Superior temporal gyrus (tissue), 1 donor: ENCODE data around the gene TRUB2.
A peak's percentile ranks its signal among the peaks of the same experiment; 100 is the strongest.

Source experiments
- DNase-seq: peaks from one replicate; pipeline ENCODE4 v3.0.0-alpha.2; 2016; ENCODE audit errors: extremely low spot score

The TRUB2 gene, protein sequence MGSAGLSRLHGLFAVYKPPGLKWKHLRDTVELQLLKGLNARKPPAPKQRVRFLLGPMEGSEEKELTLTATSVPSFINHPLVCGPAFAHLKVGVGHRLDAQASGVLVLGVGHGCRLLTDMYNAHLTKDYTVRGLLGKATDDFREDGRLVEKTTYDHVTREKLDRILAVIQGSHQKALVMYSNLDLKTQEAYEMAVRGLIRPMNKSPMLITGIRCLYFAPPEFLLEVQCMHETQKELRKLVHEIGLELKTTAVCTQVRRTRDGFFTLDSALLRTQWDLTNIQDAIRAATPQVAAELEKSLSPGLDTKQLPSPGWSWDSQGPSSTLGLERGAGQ

DNA sequence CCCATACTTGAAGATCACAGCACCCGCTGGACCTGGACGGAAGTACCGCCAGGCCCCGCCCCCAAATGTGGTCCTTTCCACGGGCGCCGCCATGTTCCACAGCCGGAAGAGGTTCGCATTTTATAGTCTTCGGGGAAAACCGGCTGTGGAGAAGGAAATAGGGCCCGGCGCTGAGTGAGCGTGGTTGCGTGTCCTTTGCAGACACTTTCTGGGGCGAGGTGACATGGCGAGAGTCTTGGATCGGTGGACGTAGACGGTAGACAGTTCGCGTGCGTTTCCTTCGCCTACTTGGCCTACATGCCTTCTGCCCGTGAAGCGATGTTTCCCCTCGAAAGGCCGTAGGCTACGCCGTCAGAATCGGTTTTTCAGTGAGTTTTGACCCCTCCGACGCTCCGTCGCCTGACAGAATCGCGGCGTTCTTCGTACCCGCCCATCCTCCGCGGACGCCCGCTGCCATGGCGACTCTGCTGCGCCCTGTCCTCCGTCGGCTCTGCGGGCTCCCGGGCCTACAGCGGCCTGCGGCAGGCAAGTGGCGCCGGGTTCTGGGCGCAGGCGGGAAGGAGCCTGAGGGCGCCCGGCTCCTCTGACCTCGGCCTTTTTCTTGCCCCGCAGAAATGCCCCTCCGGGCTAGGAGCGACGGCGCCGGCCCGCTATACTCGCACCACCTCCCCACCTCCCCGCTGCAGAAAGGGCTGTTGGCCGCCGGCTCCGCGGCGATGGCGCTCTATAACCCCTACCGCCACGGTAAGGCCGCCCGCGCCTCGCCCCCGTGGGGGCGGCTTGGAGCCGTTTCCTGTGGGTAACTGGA is at the start of gene TRUB2, which contains the start of gene COQ4:
TRUB2 (minus strand) TSS at position 44 of the 808 bp plus-strand sequence; CDS start at position 5, 39 bp downstream.
COQ4 (plus strand) TSS at position 436 of the 808 bp plus-strand sequence; CDS start at position 456, 20 bp downstream.
- peak; percentile 98 for DNase-seq

DNA sequence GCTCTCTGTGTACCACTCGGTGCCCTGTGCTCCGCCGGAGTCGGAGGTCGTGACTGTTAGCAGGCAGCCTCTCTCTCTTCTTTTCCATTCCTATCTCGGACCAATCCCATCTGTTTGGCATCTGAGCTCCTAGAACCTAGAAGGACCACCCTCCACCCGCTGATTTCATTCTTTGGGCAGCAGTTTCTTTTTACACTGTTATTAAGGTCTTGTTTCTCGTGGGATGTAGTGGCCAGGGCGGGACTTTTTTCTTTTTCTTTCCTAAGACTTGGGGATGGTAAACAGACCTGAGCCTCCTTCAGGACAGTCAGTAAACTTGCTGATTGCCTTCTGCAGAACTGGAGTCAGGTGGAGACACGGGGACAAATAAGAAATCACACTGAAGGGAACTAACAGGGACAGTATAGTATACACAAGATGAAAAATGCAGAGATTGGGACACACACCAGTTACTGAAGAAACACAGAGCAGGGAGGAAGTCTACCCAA is 49.4 kb upstream of the TRUB2 start:
- DNase-seq = no peak

DNA sequence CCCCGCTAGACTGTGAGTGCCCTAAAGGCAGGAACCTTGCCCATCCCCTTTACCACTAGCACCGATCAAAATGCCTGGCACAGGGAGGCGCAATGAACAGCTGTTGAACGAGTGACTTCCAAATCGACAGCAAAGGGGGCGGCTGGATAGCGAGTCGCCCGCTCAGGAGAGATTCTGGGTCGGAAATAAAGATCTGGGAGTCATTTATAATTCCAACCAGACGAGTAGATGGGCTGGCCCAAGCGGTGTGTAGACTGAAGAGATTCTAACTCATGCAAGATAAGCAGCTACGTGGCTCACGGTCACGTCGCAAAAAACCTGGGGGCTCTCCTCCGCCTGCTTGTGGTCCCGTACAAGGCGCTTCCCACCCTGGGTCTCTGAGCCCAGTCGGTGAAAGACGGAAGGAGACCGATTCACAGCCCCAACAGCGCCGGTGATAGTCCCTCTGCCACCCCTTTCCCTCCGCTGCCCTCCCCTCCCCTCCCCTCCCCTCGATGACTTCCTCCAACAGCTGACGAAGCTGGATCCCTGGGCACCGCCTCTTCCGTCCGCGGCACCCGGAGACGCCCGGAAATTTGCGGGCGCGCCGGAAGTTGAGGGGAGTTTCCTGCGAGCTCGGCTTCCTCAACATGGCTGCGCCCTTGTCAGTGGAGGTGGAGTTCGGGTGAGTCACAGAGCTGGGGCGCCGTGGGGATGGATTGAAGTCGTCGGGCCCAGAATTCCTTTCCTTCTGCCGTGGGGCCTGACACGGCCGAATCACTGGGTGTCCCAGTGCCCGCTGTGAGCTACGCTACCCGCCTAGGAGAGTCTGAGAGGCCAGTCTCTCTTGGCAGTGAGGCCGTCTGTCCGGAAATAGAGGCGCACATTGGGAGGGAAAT is 48.7 kb upstream of the TRUB2 start, which contains the start of gene URM1:
URM1 (plus strand) TSS at position 623 of the 878 bp plus-strand sequence; CDS start at position 630, 7 bp downstream.
- peak; percentile 98 for DNase-seq

DNA sequence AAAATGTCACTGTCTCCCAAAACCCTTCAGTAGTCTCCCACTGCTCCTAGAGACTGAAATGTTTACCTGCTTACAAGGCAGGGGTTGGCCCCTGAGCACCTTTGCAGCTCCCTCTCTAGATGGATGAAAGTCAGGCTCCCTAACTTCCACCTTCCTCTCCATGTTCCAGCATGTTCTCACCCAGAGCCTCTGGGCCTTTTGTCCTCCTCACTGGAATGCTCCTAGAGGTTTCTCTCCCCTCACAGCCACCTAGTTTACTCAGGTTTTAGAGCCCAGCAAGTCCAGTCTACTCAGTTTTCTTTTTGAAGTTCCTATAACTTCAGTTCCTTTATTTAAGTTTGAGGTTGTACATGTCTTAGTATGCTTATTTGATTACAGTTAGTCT is 48.1 kb upstream of the TRUB2 start:
- no peak for DNase-seq

DNA sequence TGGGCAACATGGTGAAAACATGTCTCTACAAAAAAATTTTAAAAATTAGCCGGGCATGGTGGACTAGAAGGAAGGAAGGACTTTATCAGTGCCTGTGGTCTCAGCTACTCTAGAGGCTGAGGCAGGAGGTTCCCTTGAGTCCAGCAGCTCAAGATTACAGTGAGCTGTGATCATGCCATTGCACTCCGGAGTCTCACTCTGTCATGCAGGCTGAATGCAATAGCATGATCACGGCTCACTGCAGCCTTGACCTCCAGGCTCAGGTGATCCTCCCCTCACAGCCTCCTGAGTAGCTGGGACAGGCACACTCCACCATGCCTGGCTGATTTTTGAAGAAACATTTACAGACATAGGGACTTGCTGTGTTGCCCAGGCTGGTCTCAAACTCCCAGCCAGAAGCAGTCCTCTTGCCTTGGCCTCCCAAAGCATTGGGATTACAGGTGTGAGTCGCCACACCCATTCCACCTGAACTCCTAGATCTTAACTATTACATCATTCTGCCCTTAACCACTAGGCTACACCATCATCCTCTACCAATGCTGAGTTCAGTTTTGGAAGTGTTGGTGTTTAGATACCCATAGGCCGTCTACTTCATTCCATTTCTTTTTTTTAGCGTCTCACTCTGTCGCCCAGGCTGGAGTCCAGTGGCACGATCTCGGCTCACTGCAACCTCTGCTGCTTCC is 46.9 kb upstream of the TRUB2 start:
- DNase-seq = no peak

DNA sequence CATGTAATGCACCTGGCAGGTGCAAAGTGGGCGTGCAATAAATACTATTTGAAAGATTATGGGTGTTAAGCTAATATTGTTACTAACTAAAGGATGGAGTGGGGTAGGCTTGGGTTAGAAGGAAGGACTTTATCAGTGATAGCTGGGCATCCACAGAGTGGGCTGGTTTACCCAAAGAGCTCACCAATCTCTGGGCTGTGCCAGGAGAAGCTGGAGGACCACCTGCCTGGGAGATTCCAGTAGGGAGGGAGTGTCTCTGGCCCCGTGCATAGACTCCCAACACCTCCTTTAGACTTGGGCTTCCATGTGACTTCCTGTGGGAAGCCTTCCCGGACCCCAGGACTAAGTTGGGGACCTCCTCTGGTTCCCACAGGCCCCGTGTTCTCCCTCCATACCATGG is 43.3 kb upstream of the TRUB2 start:
- no peak for DNase-seq

DNA sequence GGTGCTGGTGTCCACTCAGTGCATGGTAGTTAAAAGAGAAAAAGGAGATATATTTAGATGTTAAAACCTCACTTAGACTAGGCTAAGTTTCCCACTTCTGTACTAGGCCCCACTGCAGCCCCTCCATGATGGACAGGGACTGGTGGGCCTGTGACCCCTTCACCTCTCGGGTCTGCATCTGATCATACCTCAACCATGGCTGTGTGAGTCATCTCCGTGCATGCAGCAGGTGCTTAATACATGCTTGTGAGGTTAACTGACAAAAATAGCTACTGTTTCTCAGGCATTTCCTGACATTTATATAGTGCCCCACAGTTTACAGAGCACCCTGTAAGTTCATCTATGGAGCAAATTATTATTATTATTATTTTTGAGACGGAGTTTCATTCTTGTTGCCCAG is 40.5 kb upstream of the TRUB2 start:
- no peak for DNase-seq

DNA sequence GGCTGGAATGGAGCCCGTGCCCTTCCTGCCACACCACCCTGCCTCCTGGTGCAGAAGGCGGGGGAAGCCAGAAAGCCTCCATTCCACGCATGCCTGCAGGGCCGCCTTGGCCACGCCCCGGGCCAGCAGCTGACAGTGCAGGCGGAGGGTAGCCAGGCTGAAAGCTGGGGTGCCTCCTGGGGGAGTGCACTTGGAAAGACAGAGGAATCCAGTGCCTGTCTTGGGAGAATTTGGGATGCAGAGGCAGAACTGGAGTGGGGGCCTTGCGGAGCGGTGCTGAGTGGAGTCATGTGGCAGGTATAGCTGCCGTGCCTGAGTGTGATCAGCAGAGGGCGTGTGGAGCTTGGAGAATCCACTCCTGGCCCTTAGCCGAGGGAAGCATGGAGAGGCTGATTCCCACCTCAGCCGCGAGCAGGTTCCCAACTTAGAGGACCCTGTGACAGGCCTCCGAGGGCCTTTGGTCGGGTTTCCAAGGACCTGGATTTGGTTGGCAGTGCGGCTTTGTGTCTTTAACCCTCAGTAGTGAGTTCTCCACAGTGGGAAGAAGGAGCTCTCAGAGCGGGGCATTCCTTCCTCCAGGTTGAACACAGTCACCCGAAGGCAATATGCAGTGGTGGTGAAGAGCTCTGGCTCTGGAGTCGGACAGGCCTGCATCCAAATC is 39.9 kb upstream of the TRUB2 start:
- peak; percentile 97 for DNase-seq

DNA sequence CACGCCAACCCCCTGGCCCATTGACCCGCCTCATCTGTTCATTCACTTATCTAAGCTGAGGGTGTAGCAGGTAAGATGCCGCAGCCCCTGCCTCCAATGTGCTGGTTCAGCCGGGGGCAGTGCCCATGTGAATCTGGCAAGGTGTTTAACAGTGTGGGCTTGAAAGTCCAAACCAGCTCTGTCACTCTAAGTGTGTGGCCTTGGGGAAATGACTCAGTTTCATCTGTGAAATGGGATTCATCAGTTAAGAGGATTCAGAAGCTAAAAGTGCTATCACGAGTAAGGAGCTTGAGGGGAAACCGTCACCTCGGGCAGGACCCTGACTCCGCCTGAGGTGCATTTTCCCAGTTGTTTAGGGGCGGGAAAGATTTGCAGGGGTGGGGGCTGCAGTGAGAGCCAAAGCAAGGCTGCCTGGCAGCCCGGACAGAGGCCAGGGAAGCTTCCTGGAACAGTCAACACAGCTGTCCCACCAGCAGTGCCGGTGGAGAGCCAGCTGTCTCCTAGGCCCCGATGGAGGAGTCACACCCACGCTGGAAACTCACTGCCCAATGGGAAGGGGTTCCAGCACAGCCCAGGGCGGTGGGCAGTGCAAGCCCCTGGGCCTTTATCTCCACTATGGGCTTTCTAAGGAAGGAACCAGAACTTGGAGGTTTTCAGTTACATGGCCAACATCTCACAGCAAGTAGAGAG is 39.2 kb upstream of the TRUB2 start:
- DNase-seq = no peak

DNA sequence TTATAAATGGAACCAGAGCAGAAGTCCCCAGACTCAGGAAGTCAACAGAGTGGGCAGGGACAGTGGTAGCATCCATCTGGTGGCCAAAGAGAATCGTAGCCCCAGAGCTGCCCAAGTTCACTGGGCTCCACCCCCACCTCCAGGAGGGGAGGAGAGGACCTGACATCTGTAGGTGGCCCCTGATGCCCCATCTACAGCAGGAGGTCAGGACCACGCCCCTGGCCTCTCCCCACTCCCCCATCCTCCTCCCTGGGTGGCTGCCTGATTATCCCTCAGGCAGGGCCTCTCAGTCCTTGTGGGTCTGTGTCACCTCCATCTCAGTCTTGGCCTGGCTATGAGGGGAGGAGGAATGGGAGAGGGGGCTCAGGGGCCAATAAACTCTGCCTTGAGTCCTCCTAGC is 38.6 kb upstream of the TRUB2 start:
- DNase-seq = no peak

DNA sequence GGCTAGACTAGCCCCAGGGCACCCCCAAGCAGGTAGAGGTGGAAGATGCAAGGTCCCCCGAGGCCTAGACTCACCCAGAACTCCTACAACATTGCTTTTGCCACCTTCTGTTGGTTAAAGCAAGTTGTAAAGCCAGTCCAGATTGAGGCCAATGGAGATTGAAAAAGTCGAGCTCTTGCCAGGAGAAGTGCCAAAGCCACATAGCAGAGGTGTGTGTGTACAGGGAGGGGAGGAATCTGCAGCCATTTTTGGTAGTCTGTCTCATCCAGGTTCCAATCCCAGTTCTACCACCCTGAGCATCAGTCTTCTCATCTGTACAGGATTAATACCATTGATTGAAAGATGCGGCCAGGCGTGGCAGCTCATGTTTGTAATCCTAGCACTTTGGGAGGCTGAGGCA is 36.6 kb upstream of the TRUB2 start:
- DNase-seq = no peak

DNA sequence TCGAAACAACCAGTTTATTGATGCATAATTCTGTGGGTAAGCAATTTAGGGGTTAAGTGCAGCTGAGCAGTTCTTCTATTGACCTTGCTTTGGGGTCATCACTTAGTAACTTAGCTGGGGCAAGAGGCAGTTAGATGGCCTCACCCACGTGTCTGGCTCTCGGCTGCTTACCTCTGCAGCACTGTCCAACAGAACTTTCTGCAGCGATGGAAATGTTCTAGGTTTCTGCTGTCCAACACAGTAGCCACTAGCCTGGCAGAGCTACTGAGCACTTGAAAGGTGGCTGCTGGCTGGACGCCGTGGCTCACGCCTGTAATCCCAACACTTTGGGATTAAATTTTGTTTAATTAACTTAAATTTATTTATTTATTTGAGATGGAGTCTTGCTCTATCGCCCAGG is 35.8 kb upstream of the TRUB2 start:
- DNase-seq = no peak

DNA sequence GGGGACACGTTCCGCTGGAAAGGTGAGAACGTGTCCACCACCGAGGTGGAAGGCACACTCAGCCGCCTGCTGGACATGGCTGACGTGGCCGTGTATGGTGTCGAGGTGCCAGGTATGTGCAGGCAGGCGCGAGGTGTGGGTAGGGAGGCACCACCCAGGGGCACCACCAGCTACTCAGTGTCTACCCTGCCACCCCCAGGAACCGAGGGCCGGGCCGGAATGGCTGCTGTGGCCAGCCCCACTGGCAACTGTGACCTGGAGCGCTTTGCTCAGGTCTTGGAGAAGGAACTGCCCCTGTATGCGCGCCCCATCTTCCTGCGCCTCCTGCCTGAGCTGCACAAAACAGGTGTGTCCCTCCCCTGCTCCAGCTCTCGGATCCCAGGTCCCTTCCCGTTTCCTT is 33.2 kb upstream of the TRUB2 start:
- DNase-seq = no peak

DNA sequence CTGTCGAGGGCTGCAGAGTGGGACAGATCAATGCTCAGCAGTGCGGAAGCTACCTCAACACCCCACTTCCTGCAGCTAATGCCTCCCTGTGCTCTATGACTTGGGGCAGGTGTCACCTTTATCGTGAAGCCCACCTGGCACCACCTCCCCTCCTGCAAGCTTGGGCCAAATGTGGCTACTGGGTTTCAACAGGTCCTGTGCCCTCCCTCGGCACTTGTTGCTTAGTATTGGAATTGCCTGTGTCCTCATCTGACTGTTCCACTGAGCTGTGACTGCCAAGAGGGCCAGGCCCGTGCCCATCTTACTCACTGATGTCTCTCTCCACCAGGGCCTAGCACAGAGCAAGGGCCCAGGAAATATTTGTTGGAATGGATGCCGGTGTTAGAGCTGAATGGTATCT is 27.5 kb upstream of the TRUB2 start:
- no peak for DNase-seq

DNA sequence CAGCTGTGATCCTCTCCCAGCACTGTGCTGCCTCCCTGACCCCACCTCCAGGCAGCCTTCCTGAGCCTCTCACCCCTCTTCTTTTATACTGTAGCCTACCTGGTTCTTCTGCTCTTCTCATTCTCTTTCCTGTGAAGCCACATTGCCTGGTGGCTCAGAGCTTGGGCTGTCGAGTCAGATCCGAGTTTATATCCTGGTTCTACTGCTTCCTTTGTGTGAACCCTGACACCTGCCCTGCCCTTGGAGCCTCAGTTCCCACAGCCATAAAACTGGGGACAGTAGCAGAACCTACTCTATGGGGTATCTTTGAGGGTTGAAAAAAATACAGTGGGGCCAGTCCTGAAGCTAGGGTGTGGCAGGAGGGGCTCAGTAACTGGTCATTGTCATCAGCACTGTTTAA is 26.9 kb upstream of the TRUB2 start:
- no peak for DNase-seq

DNA sequence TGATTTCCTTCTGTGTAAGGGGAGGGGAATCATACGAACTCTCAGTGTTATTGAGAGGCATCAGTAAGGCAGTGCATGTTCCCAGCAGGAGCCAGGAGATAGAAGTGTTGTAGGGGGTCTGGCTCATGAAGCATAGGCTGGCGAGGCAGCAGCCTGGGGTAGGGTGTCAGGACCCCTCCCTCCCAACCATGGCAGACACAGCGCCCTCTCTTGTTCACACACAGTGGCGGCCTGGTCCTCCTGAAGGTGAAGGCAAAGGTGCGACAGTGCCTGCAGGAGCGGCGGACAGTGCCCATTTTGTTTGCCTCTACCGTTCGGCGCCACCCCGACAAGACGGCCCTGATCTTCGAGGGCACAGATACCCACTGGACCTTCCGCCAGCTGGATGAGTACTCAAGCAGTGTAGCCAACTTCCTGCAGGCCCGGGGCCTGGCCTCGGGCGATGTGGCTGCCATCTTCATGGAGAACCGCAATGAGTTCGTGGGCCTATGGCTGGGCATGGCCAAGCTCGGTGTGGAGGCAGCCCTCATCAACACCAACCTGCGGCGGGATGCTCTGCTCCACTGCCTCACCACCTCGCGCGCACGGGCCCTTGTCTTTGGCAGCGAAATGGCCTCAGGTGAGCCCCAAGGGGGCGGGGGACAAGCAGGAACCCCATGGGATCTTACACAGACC is 22.8 kb upstream of the TRUB2 start:
- no peak for DNase-seq

DNA sequence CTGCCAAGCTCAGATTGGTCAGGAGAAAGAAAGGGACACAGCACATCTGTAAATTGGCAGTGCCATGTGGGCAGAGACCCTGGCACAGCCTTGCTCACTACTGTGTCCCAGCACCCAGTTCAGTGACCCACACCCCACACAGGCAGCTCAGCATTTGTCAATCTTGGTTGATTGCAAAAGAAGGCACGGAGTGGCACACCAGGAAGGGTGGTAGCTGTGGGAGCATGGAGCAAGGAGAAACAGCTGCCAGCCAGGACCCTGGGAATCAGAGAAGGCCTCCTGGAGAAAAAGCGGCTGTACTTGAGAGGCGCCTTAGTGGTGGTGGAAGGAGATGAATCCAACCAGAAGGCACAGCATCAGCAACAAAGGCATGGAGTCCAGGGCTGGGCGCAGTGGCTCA is 21.6 kb upstream of the TRUB2 start:
- no peak for DNase-seq

DNA sequence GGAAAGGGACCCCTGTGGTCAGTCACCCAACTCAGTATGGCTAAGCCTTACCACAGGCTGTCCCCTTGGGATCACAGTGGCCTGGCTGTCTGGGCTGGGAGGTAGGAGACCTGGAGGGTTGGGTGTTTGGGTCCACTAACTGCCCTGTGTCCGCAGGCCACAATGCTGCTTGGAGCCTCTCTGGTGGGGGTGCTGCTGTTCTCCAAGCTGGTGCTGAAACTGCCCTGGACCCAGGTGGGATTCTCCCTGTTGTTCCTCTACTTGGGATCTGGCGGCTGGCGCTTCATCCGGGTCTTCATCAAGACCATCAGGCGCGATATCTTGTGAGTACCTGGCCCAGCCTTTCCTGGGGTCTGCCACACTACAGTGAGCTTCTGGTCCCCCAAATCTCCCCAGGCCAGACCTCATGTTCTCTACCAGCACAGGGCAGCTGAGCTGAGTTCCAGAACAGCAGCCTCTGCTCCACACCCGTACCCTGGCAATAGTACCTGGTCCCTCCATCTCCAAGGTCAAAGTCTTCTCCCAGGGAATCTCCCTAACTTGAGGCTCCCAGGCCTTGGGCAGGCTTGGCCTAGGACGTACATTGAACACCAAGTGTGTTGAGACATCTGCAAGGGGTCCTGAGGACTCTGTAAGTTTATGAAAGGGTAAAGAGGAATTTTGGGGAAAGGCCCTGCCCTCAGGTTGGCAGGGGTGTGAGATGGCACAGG is 20.9 kb upstream of the TRUB2 start:
- no peak for DNase-seq

DNA sequence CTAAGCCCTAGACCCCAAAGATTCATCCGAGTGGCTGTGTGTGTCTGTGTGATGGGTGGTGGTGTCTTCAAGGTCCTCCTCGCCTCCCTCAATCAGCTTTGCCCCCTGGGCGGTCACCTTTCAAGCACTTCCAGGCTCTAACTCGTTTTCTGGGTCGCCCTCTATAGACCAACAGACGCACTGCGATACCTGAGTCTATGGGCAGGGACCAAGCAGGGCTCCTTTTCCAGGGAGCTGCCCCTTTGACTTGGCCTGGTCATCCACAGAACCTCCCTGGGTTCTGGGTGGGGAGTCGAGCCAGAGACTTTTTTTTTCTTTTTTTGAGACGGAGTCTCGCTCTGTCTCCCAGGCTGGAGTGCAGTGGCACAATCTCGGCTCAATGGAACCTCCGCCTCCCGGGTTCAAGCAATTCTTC is 19.2 kb upstream of the TRUB2 start:
- DNase-seq = peak; percentile 69
